Muscle of leg (tissue), 11 donors: ENCODE data around the gene GLYR1. TPM values are rescaled to one million over a fixed set of nuclear protein-coding genes. Genes with fewer than 3 reads are reported as not detected.

ENCODE experiments used
- DNase-seq: peaks from one replicate; pipeline ENCODE4 v3.0.0; 2013
- H3K27ac ChIP-seq: one replicate; pipeline ENCODE4 v1.5.1; 2013; ENCODE audit warnings: mild to moderate bottlenecking, low read length, control low read depth
- H3K27me3 ChIP-seq: one replicate; pipeline ENCODE4 v1.6.1; 2013; ENCODE audit warnings: low read length; ENCODE audit not compliant: control insufficient read depth, insufficient read depth
- H3K36me3 ChIP-seq: one replicate; pipeline ENCODE4 v1.6.1; 2013; ENCODE audit warnings: low read length; ENCODE audit not compliant: control insufficient read depth, insufficient read depth
- H3K4me1 ChIP-seq: one replicate; pipeline ENCODE4 v1.6.1; 2013; ENCODE audit warnings: low read length; ENCODE audit not compliant: control insufficient read depth, insufficient read depth
- H3K4me3 ChIP-seq: one replicate; pipeline ENCODE4 v1.5.1; 2013; ENCODE audit warnings: low read length, control low read depth
- H3K9me3 ChIP-seq: replicated peaks from 2 replicates; pipeline ENCODE4 v1.6.1; 2013; ENCODE audit warnings: low read depth, low read length; ENCODE audit not compliant: control insufficient read depth
- WGBS: methylation state at CpG from one replicate; pipeline ENCODE4 v1.1.5; 2013; ENCODE audit warnings: missing lambda C conversion rate; ENCODE audit not compliant: insufficient coverage; 5-methylcytosine and 5-hydroxymethylcytosine counted together
- polyA plus RNA-seq, 8 donors: library from polyadenylated mRNA; unstranded; fragments of 120-200 nt; gene quantifications; one replicate each; pipeline versions ENCODE4 v1.2.1 to v1.2.3, GENCODE V29; 2013; ENCODE audit warnings: inconsistent platforms in 1 of 8, low replicate concordance in 1 of 8; ENCODE audit not compliant: insufficient read length in 8 of 8, insufficient read depth in 1 of 8
- total RNA-seq: library from RNA; stranded (reverse); fragments of 120-200 nt; gene quantifications from one replicate; pipeline ENCODE4 v1.2.4, GENCODE V29; 2013

Gene GLYR1
- total and polyA plus RNA-seq, 9 donors: 29.8 to 57.1 (median 51.4) TPM

- Histone ChIP-seq H3K36me3 (peaks cover 69% of the 10 kb centered on the region), H3K4me1 (no peaks in the 10 kb centered on the region), H3K27ac (no peak overlapping the region), H3K9me3 (no peaks in the 10 kb centered on the region), H3K4me3 (no peak overlapping the region), H3K27me3 (no peaks in the 10 kb centered on the region)
- no peak for DNase-seq
- 97% methylated on average over 4 of the region's 6 CpGs for WGBS
These were observed 14.3 kb downstream of the GLYR1 start for GRCh38 chr16:4832698-4833343.

- H3K4me3 ChIP-seq: no peak overlapping the region
- no peak overlapping the region for H3K27ac ChIP-seq
- WGBS: 98% methylated on average over 6 of the region's 8 CpGs
- no peaks in the 10 kb centered on the region for H3K27me3 ChIP-seq
- no peak for DNase-seq
- no peaks in the 10 kb centered on the region for H3K4me1 ChIP-seq
- H3K9me3 ChIP-seq: no peaks in the 10 kb centered on the region
- H3K36me3 ChIP-seq: peaks cover 72% of the 10 kb centered on the region
These were observed 15.5 kb downstream of the GLYR1 start for GRCh38 chr16:4831616-4832015.

GRCh38 chr16:4830408-4830807 lies 16.7 kb downstream of the GLYR1 start:
- H3K27me3 ChIP-seq: no peaks in the 10 kb centered on the region
- no peak for DNase-seq
- WGBS: 95% methylated on average over 7 of the region's 7 CpGs
- H3K9me3 ChIP-seq: no peaks in the 10 kb centered on the region
- H3K4me1 ChIP-seq: no peaks in the 10 kb centered on the region
- H3K27ac ChIP-seq: no peak overlapping the region
- H3K4me3 ChIP-seq: no peak overlapping the region
- H3K36me3 ChIP-seq: peaks cover 74% of the 10 kb centered on the region

- no peaks in the 10 kb centered on the region for H3K4me1 ChIP-seq
- H3K27me3 ChIP-seq: no peaks in the 10 kb centered on the region
- no peak overlapping the region for H3K4me3 ChIP-seq
- DNase-seq: no peak
- no peaks in the 10 kb centered on the region for H3K9me3 ChIP-seq
- peaks cover 80% of the 10 kb centered on the region for H3K36me3 ChIP-seq
- whole genome bisulfite sequencing: 90% methylated on average over 9 of the region's 11 CpGs
- no peak overlapping the region for H3K27ac ChIP-seq
These were observed 18.3 kb downstream of the GLYR1 start for GRCh38 chr16:4828567-4829321.

- H3K4me1 ChIP-seq: no peaks in the 10 kb centered on the region
- WGBS: 86% methylated on average over 7 of the region's 10 CpGs
- no peak overlapping the region for H3K27ac ChIP-seq
- peaks cover 84% of the 10 kb centered on the region for H3K36me3 ChIP-seq
- DNase-seq: no peak
- no peak overlapping the region for H3K4me3 ChIP-seq
- H3K9me3 ChIP-seq: no peaks in the 10 kb centered on the region
- no peaks in the 10 kb centered on the region for H3K27me3 ChIP-seq
These were observed 20.1 kb downstream of the GLYR1 start for GRCh38 chr16:4826980-4827379.

- no peaks in the 10 kb centered on the region for H3K9me3 ChIP-seq
- no peaks in the 10 kb centered on the region for H3K27me3 ChIP-seq
- no peak overlapping the region for H3K4me3 ChIP-seq
- H3K4me1 ChIP-seq: no peaks in the 10 kb centered on the region
- H3K27ac ChIP-seq: no peak overlapping the region
- 100% methylated on average over 3 of the region's 4 CpGs for WGBS
- no peak for DNase-seq
- peaks cover 84% of the 10 kb centered on the region for H3K36me3 ChIP-seq
These were observed 20.6 kb downstream of the GLYR1 start for GRCh38 chr16:4826526-4826925.

GRCh38 chr16:4825196-4825595 lies 21.9 kb downstream of the GLYR1 start:
- peaks cover 83% of the 10 kb centered on the region for H3K36me3 ChIP-seq
- WGBS: 93% methylated on average over 6 of the region's 8 CpGs
- H3K4me1 ChIP-seq: no peaks in the 10 kb centered on the region
- H3K27ac ChIP-seq: no peak overlapping the region
- no peaks in the 10 kb centered on the region for H3K9me3 ChIP-seq
- no peaks in the 10 kb centered on the region for H3K27me3 ChIP-seq
- DNase-seq: no peak
- no peak overlapping the region for H3K4me3 ChIP-seq

- Histone ChIP-seq H3K4me1 (no peaks in the 10 kb centered on the region), H3K4me3 (no peak overlapping the region), H3K27ac (no peak overlapping the region), H3K9me3 (no peaks in the 10 kb centered on the region), H3K27me3 (no peaks in the 10 kb centered on the region), H3K36me3 (peaks cover 79% of the 10 kb centered on the region)
- 82% methylated on average over 6 of the region's 6 CpGs for WGBS
- DNase-seq: no peak
These were observed 26.4 kb downstream of the GLYR1 start for GRCh38 chr16:4820652-4821051.

GRCh38 chr16:4814542-4815173 lies 32.4 kb downstream of the GLYR1 start:
- DNase-seq: no peak

GRCh38 chr16:4814046-4814445 lies 33.0 kb downstream of the GLYR1 start:
- H3K4me3 ChIP-seq: no peak overlapping the region
- no peak for DNase-seq
- peaks cover 63% of the 10 kb centered on the region for H3K36me3 ChIP-seq
- no peaks in the 10 kb centered on the region for H3K4me1 ChIP-seq
- H3K9me3 ChIP-seq: no peaks in the 10 kb centered on the region
- H3K27ac ChIP-seq: no peak overlapping the region
- H3K27me3 ChIP-seq: no peaks in the 10 kb centered on the region

More at GRCh38 chr16:4814542-4815173, 32.4 kb downstream of the GLYR1 start:
- Histone ChIP-seq H3K27ac (no peak overlapping the region), H3K36me3 (peaks cover 69% of the 10 kb centered on the region), H3K4me1 (no peaks in the 10 kb centered on the region), H3K4me3 (no peak overlapping the region), H3K27me3 (no peaks in the 10 kb centered on the region), H3K9me3 (no peaks in the 10 kb centered on the region)
- 87% methylated on average over 15 of the region's 16 CpGs for WGBS
